Measurements from ENCODE around the gene ADRA2B.

GRCh38 chr2:96161898-96162297 is 45.5 kb upstream of the ADRA2B start:
- TF ChIP-seq CTCF (IDR thresholded peaks at IDR 0.05) (no peak), POLR2AphosphoS5 (IDR thresholded peaks at IDR 0.05; ENCODE audit: low read depth, low read length) (no peak), REST (IDR thresholded peaks at IDR 0.05; ENCODE audit: insufficient read depth in 1 of 2, low read depth in 2 of 2, low read length in 1 of 2) (no peak)
